Measurements from ENCODE around the gene GFOD1. TPM values are rescaled to one million over a fixed set of nuclear protein-coding genes. Genes with fewer than 3 reads are reported as not detected.

GFOD1 gene
- polyA plus RNA-seq, 1 donor from 2014 or later = 7.0 TPM

GRCh38 chr6:13515912-13516311, 28.5 kb upstream of the GFOD1 start:
- Histone ChIP-seq H3F3A (ENCODE audit: insufficient read depth, low read length, poor library complexity, severe bottlenecking) (no peaks in the 10 kb centered on the region), H4K20me1 (ENCODE audit: insufficient read depth) (no peaks in the 10 kb centered on the region), H3K79me2 (replicated peaks; ENCODE audit: insufficient read depth, low read length) (no peaks in the 10 kb centered on the region), H2AFZ (ENCODE audit: low read depth, low read length) (no peak overlapping the region), H3K9me3 (ENCODE audit: low read length) (no peaks in the 10 kb centered on the region), H3K9me2 (ENCODE audit: insufficient read depth, low read length) (no peaks in the 10 kb centered on the region), H3K27me3 (ENCODE audit: insufficient read depth, low read depth, low read length) (no peaks in the 10 kb centered on the region), H3K27ac (ENCODE audit: low read length) (no peak overlapping the region), H3K4me2 (ENCODE audit: low read length) (no peak overlapping the region), H3K4me3 (ENCODE audit: low read length) (no peak overlapping the region), H3K9ac (ENCODE audit: low read length) (no peak overlapping the region), H3K36me3 (ENCODE audit: insufficient read depth, low read length) (no peaks in the 10 kb centered on the region)
- no peak for TF ChIP-seq REST (IDR thresholded peaks at IDR 0.05; ENCODE audit: borderline replicate concordance)
- no peak for TF ChIP-seq CTCF (IDR thresholded peaks at IDR 0.05; ENCODE audit: poor library complexity, severe bottlenecking)
- no peak for TF ChIP-seq EZH2 (IDR thresholded peaks at IDR 0.05; ENCODE audit: borderline replicate concordance, insufficient read depth, low read length, poor library complexity, severe bottlenecking)

GRCh38 chr6:13513626-13514502, 26.5 kb upstream of the GFOD1 start:
- Histone ChIP-seq H3K9ac (ENCODE audit: low read length) (no peak overlapping the region), H3K4me3 (ENCODE audit: low read length) (no peak overlapping the region), H3K4me2 (ENCODE audit: low read length) (no peak overlapping the region), H3K27me3 (ENCODE audit: insufficient read depth, low read depth, low read length) (no peaks in the 10 kb centered on the region), H3K9me3 (ENCODE audit: low read length) (no peaks in the 10 kb centered on the region), H3K9me2 (ENCODE audit: insufficient read depth, low read length) (no peaks in the 10 kb centered on the region), H3K79me2 (replicated peaks; ENCODE audit: insufficient read depth, low read length) (no peaks in the 10 kb centered on the region), H2AFZ (ENCODE audit: low read depth, low read length) (no peak overlapping the region), H4K20me1 (ENCODE audit: insufficient read depth) (no peaks in the 10 kb centered on the region), H3K27ac (ENCODE audit: low read length) (no peak overlapping the region), H3F3A (ENCODE audit: insufficient read depth, low read length, poor library complexity, severe bottlenecking) (no peaks in the 10 kb centered on the region), H3K36me3 (ENCODE audit: insufficient read depth, low read length) (no peaks in the 10 kb centered on the region)
- TF ChIP-seq MXI1 (conservative IDR thresholded peaks at IDR 0.05; ENCODE audit: poor library complexity, severe bottlenecking) (no peak), SMC3 (conservative IDR thresholded peaks at IDR 0.05; ENCODE audit: poor library complexity) (no peak), RAD21 (conservative IDR thresholded peaks at IDR 0.05) (no peak), CTCF (IDR thresholded peaks at IDR 0.05; ENCODE audit: poor library complexity, severe bottlenecking) (no peak), EP300 (conservative IDR thresholded peaks at IDR 0.05; ENCODE audit: poor library complexity, severe bottlenecking) (no peak), TAF1 (IDR thresholded peaks at IDR 0.05; ENCODE audit: low read depth) (no peak), EZH2 (IDR thresholded peaks at IDR 0.05; ENCODE audit: borderline replicate concordance, insufficient read depth, low read length, poor library complexity, severe bottlenecking) (no peak), POLR2AphosphoS5 (IDR thresholded peaks at IDR 0.05) (no peak), REST (IDR thresholded peaks at IDR 0.05; ENCODE audit: borderline replicate concordance) (no peak)
